HepG2 (cell line): Measurements from ENCODE around the gene C1orf226. TPM values are rescaled to one million over a fixed set of nuclear protein-coding genes. Genes with fewer than 3 reads are reported as not detected.

Experiments
- ATAC-seq: fragments of 200-7000 bp; cut with Tn5 transposase; 3 replicates; pipeline ENCODE4 v1.9.1; 2020; ENCODE audit warnings: mild to moderate bottlenecking, moderate library complexity
- BruUV-seq: library from RNA; stranded (reverse); fragments of 400-500 nt; replicated peaks from 2 replicates; lab custom pipeline; 2021; lab: Mats Ljungman, UMichigan
- CTCF ChIA-PET: fragments of 300-600 bp; formaldehyde crosslinking; extraction: SDS; loops from one replicate; lab custom pipeline; 2021; ENCODE audit warnings: low total read pairs, inconsistent platforms, low intra/inter-chr PET ratio; lab: Yijun Ruan, JAX
- POLR2A ChIA-PET: fragments of 350-600 bp; sonication (Branson Sonifier 250); formaldehyde crosslinking; loops from one replicate; lab custom pipeline; 2020; ENCODE audit warnings: antibody characterized with exemption, inconsistent platforms; lab: Yijun Ruan, JAX
- DNase-seq: peaks from one replicate; pipeline ENCODE4 v3.0.0-alpha.2; 2015; ENCODE audit warnings: low spot score
- FAIRE-seq: peaks from 3 replicates; lab custom pipeline; 2011; peaks lifted over from hg19 to GRCh38; lab: Jason Lieb, UNC
- H2AFZ ChIP-seq: one replicate; pipeline ENCODE4 v1.6.1; 2011; ENCODE audit warnings: low read length, inconsistent platforms
- H3K27ac ChIP-seq: fragments of 300-600 bp; 3 replicates; pipeline ENCODE4 v1.8.0; 2011; ENCODE audit warnings: mixed run types, mild to moderate bottlenecking, mixed read lengths, low read length, inconsistent platforms; ENCODE audit not compliant: insufficient read depth; ENCODE audit errors: extremely low read length
- H3K27me3 ChIP-seq, 2 experiments: fragments of 200-600 bp in 1 of 2; 2 replicates in 1 of 2; 3 replicates in 1 of 2; pipeline versions ENCODE4 v1.6.0 to v1.8.0; 2011; ENCODE audit warnings: low read length in 2 of 2, mild to moderate bottlenecking in 2 of 2, moderate library complexity in 2 of 2, inconsistent platforms in 1 of 2; ENCODE audit not compliant: insufficient read depth in 2 of 2, control insufficient read depth in 1 of 2
- H3K36me3 ChIP-seq, 2 experiments: fragments of 200-600 bp in 1 of 2; replicated peaks in 1 of 2; 2 replicates in 1 of 2; 3 replicates in 1 of 2; pipeline versions ENCODE4 v1.5.1 to v1.8.0; 2011; ENCODE audit warnings: low read length in 2 of 2, inconsistent platforms in 1 of 2; ENCODE audit not compliant: insufficient read depth in 2 of 2, control insufficient read depth in 1 of 2
- H3K4me1 ChIP-seq: 2 replicates; pipeline ENCODE4 v1.5.1; 2012; ENCODE audit warnings: low read length, inconsistent platforms; ENCODE audit not compliant: insufficient read depth
- H3K4me2 ChIP-seq: 2 replicates; pipeline ENCODE4 v1.6.0; 2011; ENCODE audit warnings: low read depth, low read length, inconsistent platforms
- H3K4me3 ChIP-seq, 3 experiments: fragments of 200-600 bp in 1 of 3; sonication (generic), shearing (Covaris generic) in 1 of 3; replicated peaks in 1 of 3; 2 replicates each; pipeline ENCODE4 v1.5.1; 2011 to 2016; ENCODE audit warnings: low read length in 3 of 3, inconsistent platforms in 2 of 3, low read depth in 2 of 3, mild to moderate bottlenecking in 2 of 3, control low read depth in 1 of 3, mixed read lengths in 1 of 3; ENCODE audit not compliant: insufficient read depth in 1 of 3
- H3K79me2 ChIP-seq: one replicate; pipeline ENCODE4 v1.6.1; 2011; ENCODE audit warnings: low read length, inconsistent platforms; ENCODE audit not compliant: insufficient read depth
- H3K9ac ChIP-seq: 2 replicates; pipeline ENCODE4 v1.6.0; 2011; ENCODE audit warnings: mild to moderate bottlenecking, low read depth, low read length, inconsistent platforms; ENCODE audit not compliant: insufficient read depth
- H3K9me3 ChIP-seq: 2 replicates; pipeline ENCODE4 v1.5.1; 2012; ENCODE audit warnings: mild to moderate bottlenecking, low read length
- H4K20me1 ChIP-seq: 2 replicates; pipeline ENCODE4 v1.6.0; 2011; ENCODE audit warnings: inconsistent platforms, mild to moderate bottlenecking, low read length, moderate library complexity; ENCODE audit not compliant: insufficient read depth
- GRHL1 ChIP-seq: sonication (generic); formaldehyde crosslinking; conservative IDR thresholded peaks from 2 replicates; pipeline ENCODE4 v1.8.0; 2022; ENCODE audit warnings: missing genetic modification reagents
- GZF1 ChIP-seq: sonication (generic); formaldehyde crosslinking; IDR thresholded peaks from 2 replicates; pipeline ENCODE4 v1.5.1; 2020; ENCODE audit warnings: mild to moderate bottlenecking, missing genetic modification reagents
- HES4 ChIP-seq: sonication (generic); formaldehyde crosslinking; IDR thresholded peaks from 2 replicates; pipeline ENCODE4 v1.9.0; 2021; ENCODE audit warnings: mild to moderate bottlenecking, missing genetic modification reagents, borderline replicate concordance
- PLRG1 ChIP-seq: fragments of 450-650 bp; conservative IDR thresholded peaks from 2 replicates; pipeline ENCODE4 v1.6.1; 2016
- RFXANK ChIP-seq: IDR thresholded peaks from 2 replicates; pipeline ENCODE4 v1.6.1; 2016
- ZMAT5 ChIP-seq: sonication (generic); formaldehyde crosslinking; IDR thresholded peaks from 2 replicates; pipeline ENCODE4 v1.5.0; 2020; ENCODE audit warnings: mild to moderate bottlenecking, low read depth, missing genetic modification reagents, borderline replicate concordance
- ZNF225 ChIP-seq: sonication (generic); formaldehyde crosslinking; IDR thresholded peaks from 2 replicates; pipeline ENCODE4 v1.4.0; 2020; ENCODE audit warnings: mild to moderate bottlenecking, missing genetic modification reagents
- ZNF414 ChIP-seq: sonication (generic); formaldehyde crosslinking; IDR thresholded peaks from 2 replicates; pipeline ENCODE4 v1.5.0; 2020; ENCODE audit warnings: missing genetic modification reagents
- ZNF451 ChIP-seq: sonication (generic); formaldehyde crosslinking; IDR thresholded peaks from 2 replicates; pipeline ENCODE4 v1.5.0; 2020; ENCODE audit warnings: mild to moderate bottlenecking, missing genetic modification reagents
- ZNF672 ChIP-seq: sonication (generic); formaldehyde crosslinking; IDR thresholded peaks from 2 replicates; pipeline ENCODE4 v1.8.1; 2022; ENCODE audit warnings: missing genetic modification reagents
- ZNF724P ChIP-seq: sonication (generic); formaldehyde crosslinking; IDR thresholded peaks from 2 replicates; pipeline ENCODE4 v1.8.0; 2022; ENCODE audit warnings: missing genetic modification reagents, borderline replicate concordance
- WGBS: methylation state at CpG from one replicate; pipeline ENCODE4 v1.1.6; 2017; ENCODE audit warnings: low lambda C conversion rate; 5-methylcytosine and 5-hydroxymethylcytosine counted together
- in situ Hi-C: cut with HindIII; loops from 2 replicates; pipeline ENCODE4 v1.10.0; 2017; ENCODE audit warnings: low pct_unique_long_range_greater_than_20kb; ENCODE audit not compliant: extremely low pct_ligation_motif_present
- intact Hi-C: fragments of 100-400 bp; cut with micrococcal nuclease; formaldehyde crosslinking; loops from one replicate; pipeline ENCODE4 v1.10.0; 2022; ENCODE audit not compliant: unreplicated experiment
- polyA plus RNA-seq, 8 experiments: library from polyadenylated mRNA; depleted of rRNA in 3 of 8; stranded (reverse) in 7 of 8; unstranded in 1 of 8; fragments of >200 nt; fragmentation: Illumina TruSeq in 4 of 8; extraction: Trizol in 4 of 8; gene quantifications; 2 replicates each; pipeline versions ENCODE4 v1.2.1 to v1.2.3, GENCODE V29; 2011 to 2016; ENCODE audit warnings: low read depth in 4 of 8, missing spikeins in 1 of 8, mixed read lengths in 1 of 8; ENCODE audit not compliant: insufficient read depth in 1 of 8
- total RNA-seq, 5 experiments: library from RNA; depleted of rRNA; stranded (reverse); fragments of >200 nt; fragmentation: Illumina TruSeq; extraction: Trizol; gene quantifications; 2 replicates each; pipeline ENCODE4 v1.2.3, GENCODE V29; 2016; ENCODE audit warnings: low read depth in 1 of 5
- TF ChIP-seq, protein P1 (sequence below): sonication (generic); formaldehyde crosslinking; IDR thresholded peaks from 2 replicates; pipeline ENCODE4 v1.9.0; 2021; ENCODE audit warnings: missing genetic modification reagents, borderline replicate concordance
- TF ChIP-seq, protein P2 (sequence below): sonication (generic); formaldehyde crosslinking; IDR thresholded peaks from 2 replicates; pipeline ENCODE4 v1.4.0; 2020; ENCODE audit warnings: missing genetic modification reagents, borderline replicate concordance

C1orf226 gene
- total and polyA plus RNA-seq, 2 of the 13 experiments (the other 11 are each of a cell fraction or from before 2014, with no cell fraction given) = 4.7 to 4.9 TPM

GRCh38 chr1:162384601-162385279, 3.2 kb downstream of the C1orf226 start (continued):
- TF ChIP-seq ZNF414 (CRISPR knock-in tag) (no peak), ZMAT5 (CRISPR knock-in tag) (no peak)

DNA sequence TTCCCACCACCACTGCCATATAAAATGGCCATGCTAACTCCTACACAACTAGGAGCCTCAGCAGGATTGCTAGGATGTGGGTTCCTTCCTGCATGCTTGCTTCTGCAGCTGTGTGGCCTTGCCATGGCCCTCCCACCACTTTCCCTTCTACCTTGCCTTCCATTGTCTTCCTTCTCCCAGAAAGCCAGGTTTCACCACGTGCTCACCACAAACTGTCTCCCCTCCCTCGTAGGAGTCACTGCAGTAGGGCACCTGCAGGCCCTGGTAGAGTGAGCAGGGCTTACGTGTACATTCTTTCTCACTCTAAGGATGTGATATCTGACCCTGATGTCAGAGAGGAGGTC, 3.7 kb downstream of the C1orf226 start:
- ChIA-PET POLR2A (no interaction called here), CTCF (no interaction called here)
- no peak overlapping the region for H2AFZ ChIP-seq
- ATAC-seq = no peak
- H4K20me1 ChIP-seq = no peaks in the 10 kb centered on the region
- no peak overlapping the region for H3K9ac ChIP-seq
- intact Hi-C loops = no loop called here
- DNase-seq = no peak
- TF ChIP-seq ZNF451 = no peak
- no peak for TF ChIP-seq GZF1 (CRISPR knock-in tag)
- no peak for TF ChIP-seq ZNF724P (CRISPR knock-in tag)
- no peak for TF ChIP-seq RFXANK
- TF ChIP-seq, protein P1, sequence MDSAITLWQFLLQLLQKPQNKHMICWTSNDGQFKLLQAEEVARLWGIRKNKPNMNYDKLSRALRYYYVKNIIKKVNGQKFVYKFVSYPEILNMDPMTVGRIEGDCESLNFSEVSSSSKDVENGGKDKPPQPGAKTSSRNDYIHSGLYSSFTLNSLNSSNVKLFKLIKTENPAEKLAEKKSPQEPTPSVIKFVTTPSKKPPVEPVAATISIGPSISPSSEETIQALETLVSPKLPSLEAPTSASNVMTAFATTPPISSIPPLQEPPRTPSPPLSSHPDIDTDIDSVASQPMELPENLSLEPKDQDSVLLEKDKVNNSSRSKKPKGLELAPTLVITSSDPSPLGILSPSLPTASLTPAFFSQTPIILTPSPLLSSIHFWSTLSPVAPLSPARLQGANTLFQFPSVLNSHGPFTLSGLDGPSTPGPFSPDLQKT (CRISPR knock-in tag) = no peak
- TF ChIP-seq, protein P2, sequence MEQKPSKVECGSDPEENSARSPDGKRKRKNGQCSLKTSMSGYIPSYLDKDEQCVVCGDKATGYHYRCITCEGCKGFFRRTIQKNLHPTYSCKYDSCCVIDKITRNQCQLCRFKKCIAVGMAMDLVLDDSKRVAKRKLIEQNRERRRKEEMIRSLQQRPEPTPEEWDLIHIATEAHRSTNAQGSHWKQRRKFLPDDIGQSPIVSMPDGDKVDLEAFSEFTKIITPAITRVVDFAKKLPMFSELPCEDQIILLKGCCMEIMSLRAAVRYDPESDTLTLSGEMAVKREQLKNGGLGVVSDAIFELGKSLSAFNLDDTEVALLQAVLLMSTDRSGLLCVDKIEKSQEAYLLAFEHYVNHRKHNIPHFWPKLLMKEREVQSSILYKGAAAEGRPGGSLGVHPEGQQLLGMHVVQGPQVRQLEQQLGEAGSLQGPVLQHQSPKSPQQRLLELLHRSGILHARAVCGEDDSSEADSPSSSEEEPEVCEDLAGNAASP (CRISPR knock-in tag) = no peak
- no peak for TF ChIP-seq ZNF225 (CRISPR knock-in tag)
- no peak for TF ChIP-seq HES4 (CRISPR knock-in tag)
- no peak for TF ChIP-seq GRHL1 (CRISPR knock-in tag)
- TF ChIP-seq ZNF672 (CRISPR knock-in tag) = no peak
- TF ChIP-seq PLRG1 = no peak
- in situ Hi-C loops = no loop called here
- H3K9me3 ChIP-seq = no peaks in the 10 kb centered on the region
- 94% methylated on average over 3 of the region's 3 CpGs for WGBS
- H3K4me2 ChIP-seq = no peak overlapping the region
- no TSS peak for BruUV-seq
- no peak overlapping the region for H3K27ac ChIP-seq
- H3K4me1 ChIP-seq = peaks cover 18% of the 10 kb centered on the region
- H3K36me3 ChIP-seq = peaks cover 4 to 7% of the 10 kb centered on the region in 2 experiments; a peak in 4 of 5 replicates
- H3K27me3 ChIP-seq = no peaks in the 10 kb centered on the region
- FAIRE-seq = no peak
- no peak overlapping the region for H3K4me3 ChIP-seq
- H3K79me2 ChIP-seq = no peaks in the 10 kb centered on the region
